ENCODE measurements around the gene TPP2.

Gene TPP2

DNA sequence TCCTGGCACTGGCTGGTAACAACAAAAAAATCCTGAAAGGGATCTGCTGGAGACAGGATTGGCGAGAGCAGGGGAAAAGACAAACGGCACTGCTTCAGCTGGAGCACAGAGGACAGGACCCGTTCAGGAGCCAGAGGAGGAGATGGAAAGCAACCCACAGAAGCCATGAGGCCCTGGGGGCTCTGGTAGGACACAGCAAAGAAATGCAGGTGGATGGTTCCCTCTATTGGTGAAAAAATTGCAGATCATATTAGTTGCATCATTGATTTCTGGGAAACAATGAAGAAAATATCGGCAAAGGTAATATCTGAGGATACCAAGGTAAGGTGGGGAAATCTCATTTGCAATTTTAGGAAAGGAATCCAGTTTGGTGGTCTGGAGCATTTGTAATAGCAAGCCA is 25.7 kb upstream of the TPP2 start:
- Histone ChIP-seq H3K4me3 (ENCODE audit: low read length) (no peak overlapping the region), H3K27ac (ENCODE audit: low read length) (no peak overlapping the region), H3K9me3 (ENCODE audit: insufficient read depth, low read depth, low read length) (no peaks in the 10 kb centered on the region), H3K4me1 (ENCODE audit: insufficient read depth, low read length) (no peaks in the 10 kb centered on the region), H3K36me3 (ENCODE audit: insufficient read depth, low read depth, low read length) (no peaks in the 10 kb centered on the region), H3K27me3 (ENCODE audit: insufficient read depth, low read length) (no peaks in the 10 kb centered on the region), H3K9ac (ENCODE audit: low read depth, low read length) (no peak overlapping the region)

DNA sequence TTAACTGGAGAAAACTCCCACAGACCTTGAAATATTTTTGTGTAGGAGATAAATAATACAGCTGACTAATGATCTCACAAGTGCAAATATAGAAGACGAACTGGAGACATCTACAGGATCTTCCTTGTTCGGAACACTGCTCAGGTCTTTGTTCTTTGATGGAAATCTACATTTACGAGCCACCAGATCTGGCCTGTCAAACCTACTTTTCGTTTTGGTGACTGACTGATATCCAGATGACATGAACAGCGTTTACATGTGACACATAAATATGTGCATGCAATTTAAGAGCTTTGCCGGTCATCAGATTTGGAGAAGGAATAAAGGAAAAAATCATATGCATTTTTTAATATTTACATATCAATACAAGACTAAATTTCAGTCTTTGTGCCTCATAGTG is 24.5 kb upstream of the TPP2 start:
- no peak overlapping the region for H3K27ac ChIP-seq (ENCODE audit: low read length)
- H3K9ac ChIP-seq (ENCODE audit: low read depth, low read length) = no peak overlapping the region
- no peak overlapping the region for H3K4me3 ChIP-seq (ENCODE audit: low read length)
- no peaks in the 10 kb centered on the region for H3K36me3 ChIP-seq (ENCODE audit: insufficient read depth, low read depth, low read length)
- no peaks in the 10 kb centered on the region for H3K27me3 ChIP-seq (ENCODE audit: insufficient read depth, low read length)
- no peaks in the 10 kb centered on the region for H3K9me3 ChIP-seq (ENCODE audit: insufficient read depth, low read depth, low read length)
- no peaks in the 10 kb centered on the region for H3K4me1 ChIP-seq (ENCODE audit: insufficient read depth, low read length)

DNA sequence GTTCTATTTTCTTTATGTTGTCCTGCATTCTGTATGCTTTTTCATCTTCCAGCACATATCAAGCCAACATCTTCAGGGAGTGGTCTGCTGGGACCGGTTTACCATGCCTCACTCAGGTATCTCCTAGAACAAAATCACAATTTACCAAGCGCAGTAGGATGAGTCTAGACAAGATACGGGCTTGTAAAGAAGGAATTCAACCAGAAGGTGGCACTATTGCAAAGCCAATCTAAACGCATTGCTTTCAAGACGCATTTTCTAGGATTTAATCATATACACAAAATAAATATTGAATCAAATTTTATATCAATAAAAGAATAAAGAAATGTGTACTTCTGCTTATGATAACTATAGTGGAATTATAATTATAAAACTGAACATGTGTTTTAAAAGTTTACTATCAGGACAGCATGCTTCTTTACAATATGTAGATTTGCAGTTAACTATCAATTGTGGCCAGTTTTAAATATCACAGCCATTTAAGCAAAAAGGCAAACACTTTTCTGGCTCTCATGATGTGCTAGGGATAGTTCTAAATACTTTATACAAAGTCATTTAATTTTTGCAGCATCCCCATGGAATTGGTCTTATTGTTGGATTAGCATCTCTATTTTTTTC is 16.1 kb upstream of the TPP2 start:
- Histone ChIP-seq H3K27ac (ENCODE audit: low read length) (no peak overlapping the region), H3K36me3 (ENCODE audit: insufficient read depth, low read depth, low read length) (no peaks in the 10 kb centered on the region), H3K9me3 (ENCODE audit: insufficient read depth, low read depth, low read length) (no peaks in the 10 kb centered on the region), H3K27me3 (ENCODE audit: insufficient read depth, low read length) (no peaks in the 10 kb centered on the region), H3K9ac (ENCODE audit: low read depth, low read length) (no peak overlapping the region), H3K4me3 (ENCODE audit: low read length) (no peak overlapping the region), H3K4me1 (ENCODE audit: insufficient read depth, low read length) (no peaks in the 10 kb centered on the region)

DNA sequence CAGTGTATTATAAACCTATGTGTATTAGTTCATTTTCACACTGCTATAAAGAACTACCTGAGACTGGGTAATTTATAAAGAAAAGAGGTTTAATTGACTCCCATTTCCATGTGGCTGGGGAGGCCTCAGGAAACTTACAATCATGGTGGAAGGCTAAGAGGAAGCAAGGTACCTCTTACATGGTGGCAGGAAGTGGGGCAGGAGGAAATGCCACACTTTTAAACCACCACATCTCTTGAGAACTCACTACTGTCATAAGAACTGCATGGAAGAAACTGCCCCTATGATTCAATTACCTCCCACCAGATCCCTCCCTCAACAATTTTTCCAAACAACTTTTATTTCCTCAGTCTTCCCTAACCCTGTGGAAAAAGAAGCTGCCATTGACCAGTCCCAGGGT is 14.5 kb upstream of the TPP2 start:
- H3K36me3 ChIP-seq (ENCODE audit: insufficient read depth, low read depth, low read length) = no peaks in the 10 kb centered on the region
- H3K9ac ChIP-seq (ENCODE audit: low read depth, low read length) = no peak overlapping the region
- H3K4me1 ChIP-seq (ENCODE audit: insufficient read depth, low read length) = no peaks in the 10 kb centered on the region
- H3K27me3 ChIP-seq (ENCODE audit: insufficient read depth, low read length) = no peaks in the 10 kb centered on the region
- H3K4me3 ChIP-seq (ENCODE audit: low read length) = no peak overlapping the region
- no peaks in the 10 kb centered on the region for H3K9me3 ChIP-seq (ENCODE audit: insufficient read depth, low read depth, low read length)
- H3K27ac ChIP-seq (ENCODE audit: low read length) = no peak overlapping the region

- H3K27ac ChIP-seq (ENCODE audit: low read length) = no peak overlapping the region
- H3K27me3 ChIP-seq (ENCODE audit: insufficient read depth, low read length) = no peaks in the 10 kb centered on the region
- no peaks in the 10 kb centered on the region for H3K36me3 ChIP-seq (ENCODE audit: insufficient read depth, low read depth, low read length)
- H3K9me3 ChIP-seq (ENCODE audit: insufficient read depth, low read depth, low read length) = no peaks in the 10 kb centered on the region
- H3K4me1 ChIP-seq (ENCODE audit: insufficient read depth, low read length) = no peaks in the 10 kb centered on the region
- H3K4me3 ChIP-seq (ENCODE audit: low read length) = no peak overlapping the region
- H3K9ac ChIP-seq (ENCODE audit: low read depth, low read length) = no peak overlapping the region
Measured at GRCh38 chr13:102584434-102584833, 12.4 kb upstream of the TPP2 start.

GRCh38 chr13:102586615-102587014 is 10.2 kb upstream of the TPP2 start:
- no peaks in the 10 kb centered on the region for H3K27me3 ChIP-seq (ENCODE audit: insufficient read depth, low read length)
- H3K4me1 ChIP-seq (ENCODE audit: insufficient read depth, low read length) = no peaks in the 10 kb centered on the region; the same call in 1 of the 2 replicates
- no peak overlapping the region for H3K9ac ChIP-seq (ENCODE audit: low read depth, low read length)
- H3K27ac ChIP-seq (ENCODE audit: low read length) = no peak overlapping the region
- no peaks in the 10 kb centered on the region for H3K9me3 ChIP-seq (ENCODE audit: insufficient read depth, low read depth, low read length)
- no peaks in the 10 kb centered on the region for H3K36me3 ChIP-seq (ENCODE audit: insufficient read depth, low read depth, low read length)
- H3K4me3 ChIP-seq (ENCODE audit: low read length) = no peak overlapping the region

- Histone ChIP-seq H3K27me3 (ENCODE audit: insufficient read depth, low read length) (no peaks in the 10 kb centered on the region), H3K27ac (ENCODE audit: low read length) (no peak overlapping the region), H3K4me1 (ENCODE audit: insufficient read depth, low read length) (peaks cover 2% of the 10 kb centered on the region; the same call in 1 of the 2 replicates), H3K9ac (ENCODE audit: low read depth, low read length) (no peak overlapping the region), H3K9me3 (ENCODE audit: insufficient read depth, low read depth, low read length) (no peaks in the 10 kb centered on the region), H3K36me3 (ENCODE audit: insufficient read depth, low read depth, low read length) (no peaks in the 10 kb centered on the region), H3K4me3 (ENCODE audit: low read length) (no peak overlapping the region)
Measured at GRCh38 chr13:102587916-102588315, 8.9 kb upstream of the TPP2 start.

DNA sequence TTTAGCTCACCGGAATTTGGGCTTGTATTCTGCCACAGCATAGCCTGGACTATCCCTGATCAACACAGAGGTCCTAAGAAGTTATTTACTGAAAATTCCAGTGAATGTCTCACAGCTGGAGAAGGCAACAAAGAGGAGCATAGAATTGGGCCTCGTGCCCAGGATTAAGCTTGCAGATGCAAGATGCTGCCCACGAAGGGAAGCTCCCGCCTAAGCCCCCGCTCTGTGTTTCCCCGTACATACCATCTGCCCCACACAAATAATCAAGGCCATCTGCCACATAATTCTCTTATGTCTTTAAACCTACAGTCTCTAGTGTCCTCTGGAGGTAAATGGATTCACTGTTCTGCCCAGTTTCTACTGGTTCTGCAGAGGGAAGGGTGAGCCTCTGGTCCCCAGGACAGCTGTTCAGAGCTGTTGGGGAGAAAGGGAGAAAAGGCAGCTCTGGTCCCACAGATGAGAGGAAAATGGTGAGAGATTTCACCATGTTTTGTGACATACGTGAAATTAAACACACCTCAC is 7.4 kb upstream of the TPP2 start:
- H3K36me3 ChIP-seq (ENCODE audit: insufficient read depth, low read depth, low read length) = no peaks in the 10 kb centered on the region
- H3K27me3 ChIP-seq (ENCODE audit: insufficient read depth, low read length) = no peaks in the 10 kb centered on the region
- H3K27ac ChIP-seq (ENCODE audit: low read length) = no peak overlapping the region
- no peak overlapping the region for H3K9ac ChIP-seq (ENCODE audit: low read depth, low read length)
- H3K4me3 ChIP-seq (ENCODE audit: low read length) = no peak overlapping the region
- H3K9me3 ChIP-seq (ENCODE audit: insufficient read depth, low read depth, low read length) = no peaks in the 10 kb centered on the region
- peaks cover 7% of the 10 kb centered on the region; the same call in 1 of the 2 replicates for H3K4me1 ChIP-seq (ENCODE audit: insufficient read depth, low read length)

DNA sequence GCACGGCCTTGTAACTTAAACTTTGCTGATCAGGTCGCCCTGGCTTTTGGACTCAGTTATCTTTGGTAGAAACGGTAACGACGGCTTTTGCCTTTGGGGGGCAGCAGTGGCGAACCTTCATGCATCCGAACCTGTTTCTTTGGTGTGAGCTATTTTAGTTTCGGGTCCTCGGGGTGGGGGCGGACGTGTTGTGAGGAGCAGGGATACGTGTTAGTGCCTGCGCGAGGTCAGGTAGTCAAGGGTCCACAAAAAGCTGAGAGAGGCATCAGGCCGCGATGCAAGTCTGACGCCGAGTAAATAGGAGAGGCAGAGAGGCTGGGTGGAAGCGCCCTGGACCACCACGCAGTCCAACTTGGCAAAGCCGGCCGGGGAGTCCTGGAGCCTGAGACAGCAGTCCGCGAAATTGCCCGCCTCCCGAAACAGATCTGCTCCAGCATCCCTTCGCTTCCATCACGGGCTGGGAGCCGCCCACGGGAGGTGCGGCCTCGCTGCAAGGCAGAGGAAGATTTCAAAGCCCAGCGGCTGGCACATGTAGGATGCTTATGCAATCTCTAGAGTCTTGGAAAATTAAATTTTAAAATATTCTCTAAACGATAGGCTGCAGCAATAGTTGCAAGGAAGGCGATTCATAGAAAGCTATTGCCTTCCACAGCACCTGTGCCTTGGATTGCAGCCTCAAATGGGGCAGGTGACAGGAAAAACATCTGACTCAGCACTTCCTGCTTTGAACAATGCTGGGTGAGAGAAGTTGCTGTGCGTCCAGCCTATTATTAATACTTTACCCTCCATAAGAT is 4.6 kb upstream of the TPP2 start:
- Histone ChIP-seq H3K9me3 (ENCODE audit: insufficient read depth, low read depth, low read length) (no peaks in the 10 kb centered on the region), H3K36me3 (ENCODE audit: insufficient read depth, low read depth, low read length) (no peaks in the 10 kb centered on the region), H3K27me3 (ENCODE audit: insufficient read depth, low read length) (no peaks in the 10 kb centered on the region), H3K4me3 (ENCODE audit: low read length) (peak overlapping the region; percentile 73), H3K27ac (ENCODE audit: low read length) (no peak overlapping the region), H3K9ac (ENCODE audit: low read depth, low read length) (peak overlapping the region; percentile 78), H3K4me1 (ENCODE audit: insufficient read depth, low read length) (peaks cover 13% of the 10 kb centered on the region; the same call in 1 of the 2 replicates)

DNA sequence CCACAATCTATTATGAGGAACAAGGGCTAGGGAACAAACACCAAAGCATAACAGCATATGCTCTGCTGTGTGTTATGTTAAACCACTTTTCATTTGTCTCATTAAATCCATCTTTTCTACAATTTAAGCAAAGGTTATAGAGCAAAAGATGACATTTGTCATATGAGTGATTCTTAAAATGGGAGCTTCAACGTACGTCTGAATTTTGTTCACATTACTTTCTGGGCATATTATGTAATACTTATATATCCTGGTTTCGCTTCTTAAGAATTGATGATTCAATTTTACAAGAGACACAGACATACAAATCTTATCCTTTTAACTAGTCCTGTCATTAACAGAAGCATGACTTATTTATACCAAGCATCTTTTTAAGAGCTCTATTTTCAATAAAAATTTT is 3.3 kb upstream of the TPP2 start:
- no peak overlapping the region for H3K4me3 ChIP-seq (ENCODE audit: low read length)
- H3K4me1 ChIP-seq (ENCODE audit: insufficient read depth, low read length) = peaks cover 15% of the 10 kb centered on the region; the same call in 1 of the 2 replicates
- H3K9ac ChIP-seq (ENCODE audit: low read depth, low read length) = no peak overlapping the region
- H3K9me3 ChIP-seq (ENCODE audit: insufficient read depth, low read depth, low read length) = no peaks in the 10 kb centered on the region
- H3K27me3 ChIP-seq (ENCODE audit: insufficient read depth, low read length) = no peaks in the 10 kb centered on the region
- H3K36me3 ChIP-seq (ENCODE audit: insufficient read depth, low read depth, low read length) = no peaks in the 10 kb centered on the region
- H3K27ac ChIP-seq (ENCODE audit: low read length) = no peak overlapping the region

DNA sequence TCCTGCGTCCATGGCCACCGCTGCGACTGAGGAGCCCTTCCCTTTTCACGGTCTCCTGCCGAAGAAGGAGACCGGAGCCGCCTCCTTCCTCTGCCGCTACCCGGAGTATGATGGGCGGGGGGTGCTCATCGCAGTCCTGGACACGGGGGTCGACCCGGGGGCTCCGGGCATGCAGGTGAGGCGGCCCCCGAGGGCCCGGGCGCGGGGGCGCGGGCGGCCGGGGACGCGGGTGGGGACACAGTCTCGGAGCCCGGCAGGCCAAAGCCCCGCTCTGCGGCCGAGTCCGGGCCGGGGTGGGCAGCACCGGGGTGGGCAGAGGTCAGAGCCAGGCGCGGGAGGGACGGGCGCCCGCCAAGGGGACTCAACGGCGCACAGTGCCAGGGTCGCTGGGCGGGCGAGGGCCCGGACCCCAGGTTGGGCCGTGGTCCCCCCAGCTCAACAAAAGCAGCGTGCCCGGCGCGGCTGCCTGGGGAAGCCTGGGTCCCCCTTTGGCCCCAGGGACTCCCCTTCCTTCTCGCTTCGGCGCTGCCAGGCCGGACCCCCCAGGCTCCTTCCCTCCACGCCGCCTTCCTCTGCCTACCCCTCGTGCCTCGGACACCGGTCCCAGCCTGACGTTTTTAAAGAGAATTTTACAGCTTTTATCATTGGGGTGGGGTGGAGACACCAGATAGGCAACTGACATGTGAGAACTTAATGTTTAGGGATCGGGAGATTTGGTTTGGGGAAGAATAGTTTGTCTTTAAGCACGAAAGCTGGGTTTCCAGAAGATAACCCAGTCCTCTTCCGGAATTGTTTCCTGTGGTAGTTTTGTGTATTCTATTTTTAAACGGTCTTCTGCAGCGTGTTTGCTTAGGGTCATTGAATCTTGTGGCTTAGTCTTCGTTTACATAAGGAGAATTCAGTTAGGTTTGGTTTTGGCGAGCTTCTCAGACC is 509 bp downstream of the TPP2 start:
- H3K36me3 ChIP-seq (ENCODE audit: insufficient read depth, low read depth, low read length) = no peaks in the 10 kb centered on the region
- no peak overlapping the region for H3K27ac ChIP-seq (ENCODE audit: low read length)
- no peaks in the 10 kb centered on the region for H3K27me3 ChIP-seq (ENCODE audit: insufficient read depth, low read length)
- peak overlapping the region; percentile 97 for H3K4me3 ChIP-seq (ENCODE audit: low read length)
- peaks cover 30% of the 10 kb centered on the region; the same call in 1 of the 2 replicates for H3K4me1 ChIP-seq (ENCODE audit: insufficient read depth, low read length)
- H3K9ac ChIP-seq (ENCODE audit: low read depth, low read length) = peak overlapping the region; percentile 80
- H3K9me3 ChIP-seq (ENCODE audit: insufficient read depth, low read depth, low read length) = no peaks in the 10 kb centered on the region
